Measurements from ENCODE around the gene MSH5. TPM values are rescaled to one million over a fixed set of nuclear protein-coding genes. Genes with fewer than 3 reads are reported as not detected.

The MSH5 gene
- total RNA-seq (2013): 5.9 TPM
- 10 to 100 TPM in 1 of 3 donors, 1 to 10 TPM in 1, under 1 TPM in 1; 0.58 to 31.2 (median 1.9) TPM for polyA plus RNA-seq
- polyA minus RNA-seq: 6.1 and 8.0 TPM in 2 replicates
- total RNA-seq: 0.12 to 1.5 (median 0.70) reads per million in 11 experiments

GRCh38 chr6:31739639-31740396, at the start of gene MSH5:
Gene MSH5 (plus strand): TSS chr6:31740005. CDS start chr6:31740467, 462 bp downstream.
- Mint-ChIP-seq H3K9me3 (peaks cover 0 to 2% (median 0%) of the 10 kb centered on the region in 7 donors), H3K27me3 (ENCODE audit: low read depth in 3 of 3) (peaks cover 0 to 2% (median 2%) of the 10 kb centered on the region in 3 donors), H3K27ac (peak within 1 kb of the TSS; percentile 95 to 100 (median 99)), H3K4me3 (peak within 1 kb of the TSS; percentile 92 to 98), H3K4me1 (peaks cover 50% of the 10 kb centered on the region), H3K36me3 (peaks cover 10 to 16% of the 10 kb centered on the region in 2 donors)
- no peaks in the 10 kb centered on the region for H3K27me3 ChIP-seq (ENCODE audit: control insufficient read depth in 2 of 2, insufficient read depth in 2 of 2, low read length in 2 of 2)
- peak within 1 kb of the TSS; percentile 66 for H3K9ac ChIP-seq (ENCODE audit: insufficient read depth, low read length, poor library complexity, severe bottlenecking)
- no peaks in the 10 kb centered on the region for H3K9me3 ChIP-seq (replicated peaks in 1 of 2; ENCODE audit: control insufficient read depth in 1 of 2, insufficient read depth in 1 of 2, low read length in 2 of 2)
- peak within 1 kb of the TSS; percentile 58 to 100 (median 71) for H3K4me3 ChIP-seq (replicated peaks in 1 of 3; ENCODE audit: low read depth in 2 of 3, low read length in 3 of 3)
- H4K20me1 ChIP-seq (ENCODE audit: insufficient read depth, low read length): peaks cover 1% of the 10 kb centered on the region
- H3K27ac ChIP-seq (ENCODE audit: low read depth in 1 of 2, low read length in 2 of 2): peak within 1 kb of the TSS; percentile 91 to 99
- H3K79me2 ChIP-seq (ENCODE audit: insufficient read depth, low read length): peaks cover 45% of the 10 kb centered on the region
- peak within 1 kb of the TSS; percentile 94 for H3K4me2 ChIP-seq (replicated peaks; ENCODE audit: extremely low read depth, low read length, poor library complexity, severe bottlenecking)
- TF ChIP-seq, protein P1, sequence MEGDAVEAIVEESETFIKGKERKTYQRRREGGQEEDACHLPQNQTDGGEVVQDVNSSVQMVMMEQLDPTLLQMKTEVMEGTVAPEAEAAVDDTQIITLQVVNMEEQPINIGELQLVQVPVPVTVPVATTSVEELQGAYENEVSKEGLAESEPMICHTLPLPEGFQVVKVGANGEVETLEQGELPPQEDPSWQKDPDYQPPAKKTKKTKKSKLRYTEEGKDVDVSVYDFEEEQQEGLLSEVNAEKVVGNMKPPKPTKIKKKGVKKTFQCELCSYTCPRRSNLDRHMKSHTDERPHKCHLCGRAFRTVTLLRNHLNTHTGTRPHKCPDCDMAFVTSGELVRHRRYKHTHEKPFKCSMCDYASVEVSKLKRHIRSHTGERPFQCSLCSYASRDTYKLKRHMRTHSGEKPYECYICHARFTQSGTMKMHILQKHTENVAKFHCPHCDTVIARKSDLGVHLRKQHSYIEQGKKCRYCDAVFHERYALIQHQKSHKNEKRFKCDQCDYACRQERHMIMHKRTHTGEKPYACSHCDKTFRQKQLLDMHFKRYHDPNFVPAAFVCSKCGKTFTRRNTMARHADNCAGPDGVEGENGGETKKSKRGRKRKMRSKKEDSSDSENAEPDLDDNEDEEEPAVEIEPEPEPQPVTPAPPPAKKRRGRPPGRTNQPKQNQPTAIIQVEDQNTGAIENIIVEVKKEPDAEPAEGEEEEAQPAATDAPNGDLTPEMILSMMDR (IDR thresholded peaks at IDR 0.05): no peak
- H2AFZ ChIP-seq (ENCODE audit: insufficient read depth, low read depth, low read length, poor library complexity, severe bottlenecking): peak within 1 kb of the TSS; percentile 84
- under 1% methylated on average over 44 of the region's 58 CpGs for WGBS (ENCODE audit: insufficient coverage)
- peaks cover 0 to 10% of the 10 kb centered on the region in 2 donors for H3K36me3 ChIP-seq (replicated peaks in 1 of 2; ENCODE audit: control insufficient read depth in 1 of 2, insufficient read depth in 2 of 2, low read length in 2 of 2)
- intact Hi-C loops (cut with micrococcal nuclease): loop anchor here in 1 of 2 donors (2.0 to 10.0 kb wide), 4 partner anchors 29 to 195 kb away; partner anchors contain the start of genes ATP6V1G2, CSNK2B, DDX39B and LY6G5B
- peak; percentile 97 to 100 (median 98) for DNase-seq
- peaks cover 42 to 54% of the 10 kb centered on the region in 2 donors for H3K4me1 ChIP-seq (ENCODE audit: control insufficient read depth in 1 of 2, insufficient read depth in 2 of 2, low read length in 2 of 2)

- no peak overlapping the region for H3K4me3 Mint-ChIP-seq
- no peaks in the 10 kb centered on the region for H3K9me3 Mint-ChIP-seq
- WGBS (ENCODE audit: insufficient coverage): no CpG with 5 or more reads among the region's 10 CpGs
- Histone ChIP-seq H3K4me2 (replicated peaks; ENCODE audit: extremely low read depth, low read length, poor library complexity, severe bottlenecking) (no peak overlapping the region), H2AFZ (ENCODE audit: insufficient read depth, low read depth, low read length, poor library complexity, severe bottlenecking) (no peak overlapping the region), H3K27ac (ENCODE audit: low read depth in 1 of 2, low read length in 2 of 2) (peak overlapping the region in 1 of 2 donors; percentile 46), H3K27me3 (ENCODE audit: control insufficient read depth in 2 of 2, insufficient read depth in 2 of 2, low read length in 2 of 2) (no peaks in the 10 kb centered on the region), H3K9me3 (replicated peaks in 1 of 2; ENCODE audit: control insufficient read depth in 1 of 2, insufficient read depth in 1 of 2, low read length in 2 of 2) (no peaks in the 10 kb centered on the region), H3K9ac (ENCODE audit: insufficient read depth, low read length, poor library complexity, severe bottlenecking) (no peak overlapping the region), H3K36me3 (replicated peaks in 1 of 2; ENCODE audit: control insufficient read depth in 1 of 2, insufficient read depth in 2 of 2, low read length in 2 of 2) (peaks cover 90 to 99% of the 10 kb centered on the region in 2 donors), H3K4me3 (replicated peaks in 1 of 3; ENCODE audit: low read depth in 2 of 3, low read length in 3 of 3) (no peak overlapping the region), H4K20me1 (ENCODE audit: insufficient read depth, low read length) (peaks cover 26% of the 10 kb centered on the region), H3K79me2 (ENCODE audit: insufficient read depth, low read length) (peaks cover 7% of the 10 kb centered on the region), H3K4me1 (ENCODE audit: control insufficient read depth in 1 of 2, insufficient read depth in 2 of 2, low read length in 2 of 2) (peaks cover 9 to 10% of the 10 kb centered on the region in 2 donors)
- no peak for DNase-seq
- TF ChIP-seq, protein P1 (IDR thresholded peaks at IDR 0.05): no peak
- peak overlapping the region in 5 of 7 donors; percentile 4 to 78 (median 61) for H3K27ac Mint-ChIP-seq
- H3K27me3 Mint-ChIP-seq (ENCODE audit: low read depth in 3 of 3): peaks cover 0 to 6% (median 1%) of the 10 kb centered on the region in 3 donors
- peaks cover 14% of the 10 kb centered on the region for H3K4me1 Mint-ChIP-seq
- peaks cover 90 to 94% of the 10 kb centered on the region in 2 donors for H3K36me3 Mint-ChIP-seq
- intact Hi-C loops (cut with micrococcal nuclease): no loop called here
Observed at GRCh38 chr6:31690231-31691077, 49.4 kb upstream of the MSH5 start.
